Measurements from ENCODE around the gene GJC1.

- TF ChIP-seq TCF12 (IDR thresholded peaks at IDR 0.05) (no peak), FOXM1 (IDR thresholded peaks at IDR 0.05; ENCODE audit: low read depth) (no peak), CTCF (IDR thresholded peaks at IDR 0.05) (no peak), USF2 (IDR thresholded peaks at IDR 0.05; ENCODE audit: borderline replicate concordance, low read depth, low read length) (no peak), SMC3 (IDR thresholded peaks at IDR 0.05; ENCODE audit: low read depth, low read length) (no peak), FOXJ3 (CRISPR knock-in tag; IDR thresholded peaks at IDR 0.05) (no peak), MXI1 (IDR thresholded peaks at IDR 0.05; ENCODE audit: low read depth, low read length) (no peak)
These were observed 34.7 kb downstream of the GJC1 start for GRCh38 chr17:44795421-44795820.
